H9 (cell line): ENCODE data around the gene PEMT. TPM values are rescaled to one million over a fixed set of nuclear protein-coding genes. Genes with fewer than 3 reads are reported as not detected.

Experiments
- DNase-seq: peaks from one replicate; pipeline ENCODE4 v3.0.0-alpha.2; 2017
- H2AFZ ChIP-seq: one replicate; pipeline ENCODE4 v1.6.1; 2013; ENCODE audit warnings: mild to moderate bottlenecking, low read length, control low read depth, moderate library complexity
- H2AK5ac ChIP-seq: 2 replicates; pipeline ENCODE4 v1.6.1; 2013; ENCODE audit warnings: low read length, control low read depth, mixed read lengths; ENCODE audit not compliant: insufficient read length
- H2BK120ac ChIP-seq: one replicate; pipeline ENCODE4 v1.6.1; 2013; ENCODE audit warnings: low read depth, mild to moderate bottlenecking, low read length, control low read depth, inconsistent platforms; ENCODE audit not compliant: poor library complexity, severe bottlenecking
- H2BK12ac ChIP-seq: 2 replicates; pipeline ENCODE4 v1.6.1; 2013; ENCODE audit warnings: low read length, control low read depth, mixed read lengths, low read depth; ENCODE audit not compliant: insufficient read length
- H2BK15ac ChIP-seq: 2 replicates; pipeline ENCODE4 v1.6.1; 2013; ENCODE audit warnings: low read depth, low read length, control low read depth
- H2BK20ac ChIP-seq: one replicate; pipeline ENCODE4 v1.6.1; 2013; ENCODE audit warnings: low read depth, mild to moderate bottlenecking, low read length, control low read depth, inconsistent platforms; ENCODE audit not compliant: poor library complexity, severe bottlenecking
- H2BK5ac ChIP-seq: 2 replicates; pipeline ENCODE4 v1.6.1; 2013; ENCODE audit warnings: low read length, control low read depth, mixed read lengths; ENCODE audit not compliant: insufficient read length
- H3K14ac ChIP-seq: 2 replicates; pipeline ENCODE4 v1.6.1; 2013; ENCODE audit warnings: low read length, control low read depth; ENCODE audit not compliant: insufficient read depth
- H3K18ac ChIP-seq: 2 replicates; pipeline ENCODE4 v1.6.1; 2013; ENCODE audit warnings: low read depth, mild to moderate bottlenecking, mixed read lengths, low read length, control low read depth; ENCODE audit not compliant: insufficient read length
- H3K23ac ChIP-seq: 2 replicates; pipeline ENCODE4 v1.6.1; 2013; ENCODE audit warnings: low read length, control low read depth, mixed read lengths, low read depth; ENCODE audit not compliant: insufficient read length
- H3K23me2 ChIP-seq: 2 replicates; pipeline ENCODE4 v1.6.1; 2013; ENCODE audit warnings: low read depth, mild to moderate bottlenecking, mixed read lengths, low read length, control low read depth; ENCODE audit not compliant: insufficient read length, poor library complexity, severe bottlenecking
- H3K27ac ChIP-seq: 2 replicates; pipeline ENCODE4 v1.5.1; 2013; ENCODE audit warnings: low read length, control low read depth, mixed read lengths, low read depth; ENCODE audit not compliant: insufficient read length
- H3K27me3 ChIP-seq: 2 replicates; pipeline ENCODE4 v1.6.1; 2013; ENCODE audit warnings: low read length, control low read depth, inconsistent platforms; ENCODE audit not compliant: insufficient read depth
- H3K4ac ChIP-seq: 2 replicates; pipeline ENCODE4 v1.6.1; 2013; ENCODE audit warnings: low read depth, mild to moderate bottlenecking, control low read depth, inconsistent platforms, low read length, moderate library complexity
- H3K4me1 ChIP-seq: 2 replicates; pipeline ENCODE4 v1.6.1; 2013; ENCODE audit warnings: low read length, control low read depth, inconsistent platforms; ENCODE audit not compliant: insufficient read depth
- H3K4me2 ChIP-seq: 2 replicates; pipeline ENCODE4 v1.6.1; 2013; ENCODE audit warnings: low read length, control low read depth, mixed read lengths; ENCODE audit not compliant: insufficient read length, insufficient read depth
- H3K56ac ChIP-seq: 2 replicates; pipeline ENCODE4 v1.6.1; 2013; ENCODE audit warnings: low read depth, mild to moderate bottlenecking, mixed read lengths, low read length, control low read depth; ENCODE audit not compliant: insufficient read length
- H3K79me1 ChIP-seq: 2 replicates; pipeline ENCODE4 v1.6.1; 2013; ENCODE audit warnings: low read depth, mild to moderate bottlenecking, moderate library complexity, low read length, control low read depth, inconsistent platforms; ENCODE audit not compliant: insufficient read depth, poor library complexity, severe bottlenecking
- H3K79me2 ChIP-seq: 2 replicates; pipeline ENCODE4 v1.6.1; 2013; ENCODE audit warnings: low read length, control low read depth, inconsistent platforms; ENCODE audit not compliant: insufficient read depth
- H3K9ac ChIP-seq: 2 replicates; pipeline ENCODE4 v1.6.1; 2013; ENCODE audit warnings: low read length, control low read depth, mixed read lengths; ENCODE audit not compliant: insufficient read length; ENCODE audit errors: extremely low read depth
- H3K9me3 ChIP-seq: one replicate; pipeline ENCODE4 v1.6.1; 2013; ENCODE audit warnings: low read depth, low read length, inconsistent platforms; ENCODE audit not compliant: control insufficient read depth
- H3T11ph ChIP-seq: one replicate; pipeline ENCODE4 v1.6.1; 2013; ENCODE audit warnings: mild to moderate bottlenecking, low read length, control low read depth, inconsistent platforms
- H4K20me1 ChIP-seq: one replicate; pipeline ENCODE4 v1.6.1; 2013; ENCODE audit not compliant: control insufficient read depth, insufficient read length, insufficient read depth
- H4K5ac ChIP-seq: 2 replicates; pipeline ENCODE4 v1.6.1; 2013; ENCODE audit warnings: low read depth, mild to moderate bottlenecking, mixed read lengths, low read length, control low read depth; ENCODE audit not compliant: insufficient read length
- H4K8ac ChIP-seq: replicated peaks from 2 replicates; pipeline ENCODE4 v1.6.1; 2013; ENCODE audit warnings: low read length, control low read depth, mixed read lengths, low read depth; ENCODE audit not compliant: insufficient read length
- H4K91ac ChIP-seq: 2 replicates; pipeline ENCODE4 v1.6.1; 2013; ENCODE audit warnings: low read depth, mild to moderate bottlenecking, moderate library complexity, mixed read lengths, low read length, control low read depth; ENCODE audit not compliant: insufficient read length
- H3K27ac Mint-ChIP-seq, 3 experiments: 2 replicates in 2 of 3; 3 replicates in 1 of 3; pipeline ENCODE4 v1.8.0; 2020 to 2021; ENCODE audit warnings: mixed read lengths in 3 of 3, mild to moderate bottlenecking in 1 of 3, moderate library complexity in 1 of 3
- H3K27me3 Mint-ChIP-seq: 2 replicates; pipeline ENCODE4 v1.8.0; 2021; ENCODE audit warnings: low read depth, mild to moderate bottlenecking, moderate library complexity, mixed read lengths
- H3K36me3 Mint-ChIP-seq, 3 experiments: 2 replicates in 2 of 3; 3 replicates in 1 of 3; pipeline ENCODE4 v1.8.0; 2020 to 2021; ENCODE audit warnings: low read depth in 3 of 3, mixed read lengths in 3 of 3; ENCODE audit not compliant: insufficient read depth in 1 of 3
- H3K4me1 Mint-ChIP-seq, 2 experiments: 2 replicates each; pipeline ENCODE4 v1.8.0; 2020; ENCODE audit warnings: mixed read lengths in 2 of 2
- H3K4me3 Mint-ChIP-seq, 2 experiments: 2 replicates in 1 of 2; 3 replicates in 1 of 2; pipeline ENCODE4 v1.8.0; 2020 to 2021; ENCODE audit warnings: mild to moderate bottlenecking in 2 of 2, mixed read lengths in 2 of 2, moderate library complexity in 1 of 2
- H3K9me3 Mint-ChIP-seq, 2 experiments: 2 replicates in 1 of 2; 3 replicates in 1 of 2; pipeline ENCODE4 v1.8.0; 2020; ENCODE audit warnings: mild to moderate bottlenecking in 2 of 2, mixed read lengths in 2 of 2, moderate library complexity in 1 of 2
- CTCF ChIP-seq: fragments of 200-600 bp; sonication (generic); conservative IDR thresholded peaks from 3 replicates; pipeline ENCODE4 v1.8.0; 2021; ENCODE audit warnings: antibody characterized with exemption, mild to moderate bottlenecking
- WGBS: extraction: QIAGEN DNeasy Blood & Tissue Kit; methylation state at CpG from one replicate; pipeline ENCODE4 v1.1.7; 2013; ENCODE audit warnings: missing lambda C conversion rate, low lambda C conversion rate, mixed read lengths; ENCODE audit not compliant: insufficient read length; ENCODE audit errors: extremely low coverage; 5-methylcytosine and 5-hydroxymethylcytosine counted together
- total RNA-seq: library from RNA; stranded (reverse); gene quantifications from 2 replicates; pipeline ENCODE4 v1.2.1, GENCODE V29; 2021

PEMT gene
- total RNA-seq, 1 experiment from 2014 or later: 63.2 TPM

GRCh38 chr17:17557796-17558195 lies 33.7 kb downstream of the PEMT start:
- Histone ChIP-seq H2AK5ac (no peak overlapping the region), H3K14ac (no peak overlapping the region), H4K8ac (no peak overlapping the region), H3T11ph (no peak overlapping the region), H3K9ac (no peak overlapping the region), H3K27ac (no peak overlapping the region), H4K91ac (no peak overlapping the region), H2BK5ac (no peak overlapping the region), H2BK120ac (no peak overlapping the region), H3K23ac (no peak overlapping the region), H3K18ac (no peak overlapping the region), H3K79me2 (no peaks in the 10 kb centered on the region), H4K20me1 (no peaks in the 10 kb centered on the region), H3K23me2 (no peaks in the 10 kb centered on the region), H3K4me2 (no peak overlapping the region), H3K4ac (no peak overlapping the region), H3K9me3 (no peaks in the 10 kb centered on the region), H3K4me1 (no peaks in the 10 kb centered on the region), H2BK15ac (no peak overlapping the region), H2AFZ (no peak overlapping the region), H4K5ac (no peak overlapping the region), H2BK12ac (no peak overlapping the region), H3K27me3 (no peaks in the 10 kb centered on the region), H2BK20ac (no peak overlapping the region), H3K56ac (no peak overlapping the region), H3K79me1 (no peaks in the 10 kb centered on the region)
- Mint-ChIP-seq H3K27ac (no peak overlapping the region; a peak in 1 of 7 replicates), H3K27me3 (no peaks in the 10 kb centered on the region), H3K4me1 (no peaks in the 10 kb centered on the region), H3K36me3 (peaks cover 0 to 2% (median 0%) of the 10 kb centered on the region in 3 experiments; a peak in 1 of 7 replicates), H3K9me3 (no peaks in the 10 kb centered on the region), H3K4me3 (no peak overlapping the region)
- no CpG with 5 or more reads among the region's 9 CpGs for WGBS
- no peak for TF ChIP-seq CTCF
- no peak for DNase-seq
